ENCODE results near the gene POLR2J. TPM values are rescaled to one million over a fixed set of nuclear protein-coding genes. Genes with fewer than 3 reads are reported as not detected.

Gene POLR2J
- total RNA-seq, 2 donors from 2014 or later, result 23.2 to 46.4 TPM

DNA sequence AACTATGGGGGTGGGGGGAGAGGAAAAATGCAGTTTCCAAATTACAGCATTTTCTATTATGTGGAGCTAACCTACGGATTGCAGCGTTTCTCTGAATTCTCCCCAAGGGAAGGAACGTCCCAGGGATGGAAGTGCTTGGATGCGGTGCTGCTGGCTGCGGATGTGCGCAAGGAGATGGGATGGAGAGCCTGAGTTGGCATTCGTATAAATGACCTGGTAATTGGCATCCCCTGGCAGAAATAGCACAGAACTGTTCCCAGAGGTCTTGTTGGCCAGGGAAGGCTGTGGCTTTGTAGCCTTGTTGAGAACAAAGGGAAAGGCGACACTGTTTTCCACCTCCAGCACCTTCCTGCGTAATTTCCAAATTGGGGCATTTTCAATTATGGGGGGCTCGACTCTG is 42.6 kb downstream of the POLR2J start:
- Histone ChIP-seq H3K27me3 (replicated peaks; ENCODE audit: insufficient read depth) (no peaks in the 10 kb centered on the region), H3K4me1 (replicated peaks) (peaks cover under 1% of the 10 kb centered on the region), H3K36me3 (no peaks in the 10 kb centered on the region), H3K9me3 (no peaks in the 10 kb centered on the region), H3K4me3 (no peak overlapping the region), H3K27ac (no peak overlapping the region)
- no peak for DNase-seq (ENCODE audit: low spot score)
- no peak for TF ChIP-seq POLR2AphosphoS5 (IDR thresholded peaks at IDR 0.05)
- no peak for TF ChIP-seq POLR2A (IDR thresholded peaks at IDR 0.05)
- TF ChIP-seq, protein P1, sequence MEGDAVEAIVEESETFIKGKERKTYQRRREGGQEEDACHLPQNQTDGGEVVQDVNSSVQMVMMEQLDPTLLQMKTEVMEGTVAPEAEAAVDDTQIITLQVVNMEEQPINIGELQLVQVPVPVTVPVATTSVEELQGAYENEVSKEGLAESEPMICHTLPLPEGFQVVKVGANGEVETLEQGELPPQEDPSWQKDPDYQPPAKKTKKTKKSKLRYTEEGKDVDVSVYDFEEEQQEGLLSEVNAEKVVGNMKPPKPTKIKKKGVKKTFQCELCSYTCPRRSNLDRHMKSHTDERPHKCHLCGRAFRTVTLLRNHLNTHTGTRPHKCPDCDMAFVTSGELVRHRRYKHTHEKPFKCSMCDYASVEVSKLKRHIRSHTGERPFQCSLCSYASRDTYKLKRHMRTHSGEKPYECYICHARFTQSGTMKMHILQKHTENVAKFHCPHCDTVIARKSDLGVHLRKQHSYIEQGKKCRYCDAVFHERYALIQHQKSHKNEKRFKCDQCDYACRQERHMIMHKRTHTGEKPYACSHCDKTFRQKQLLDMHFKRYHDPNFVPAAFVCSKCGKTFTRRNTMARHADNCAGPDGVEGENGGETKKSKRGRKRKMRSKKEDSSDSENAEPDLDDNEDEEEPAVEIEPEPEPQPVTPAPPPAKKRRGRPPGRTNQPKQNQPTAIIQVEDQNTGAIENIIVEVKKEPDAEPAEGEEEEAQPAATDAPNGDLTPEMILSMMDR (IDR thresholded peaks at IDR 0.05), result no peak
- WGBS, result 88% methylated on average over 10 of the region's 10 CpGs
- intact Hi-C loops (cut with DNase I), result no loop called here

DNA sequence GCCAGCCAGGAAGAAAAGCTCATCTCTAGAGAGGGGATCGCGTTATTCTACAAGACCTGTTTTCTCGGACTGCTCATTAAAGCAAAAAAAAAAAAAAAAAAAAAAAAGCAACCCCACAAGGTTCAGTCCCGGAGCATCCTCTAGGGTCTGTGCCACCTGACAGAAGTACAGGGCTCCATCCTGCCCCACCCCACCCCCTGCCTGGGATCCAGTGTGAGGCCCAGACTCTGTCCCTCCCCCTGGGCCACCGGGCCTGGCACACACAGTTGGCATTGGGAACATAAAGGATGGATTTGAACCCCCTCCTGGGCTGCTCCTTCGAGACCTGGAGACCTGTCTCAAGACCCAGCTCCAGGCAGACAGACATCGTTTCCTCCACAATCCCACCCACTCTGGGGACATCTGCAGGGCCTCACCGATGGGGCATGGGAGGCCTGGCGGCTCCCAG is 44.7 kb downstream of the POLR2J start:
- Histone ChIP-seq H3K4me1 (replicated peaks) (peaks cover 2% of the 10 kb centered on the region), H3K36me3 (no peaks in the 10 kb centered on the region), H3K27me3 (replicated peaks; ENCODE audit: insufficient read depth) (no peaks in the 10 kb centered on the region), H3K9me3 (no peaks in the 10 kb centered on the region), H3K27ac (peak overlapping the region in 1 of 2 donors; percentile 84), H3K4me3 (peak overlapping the region; percentile 69 to 84)
- WGBS, result 26% methylated on average over 9 of the region's 9 CpGs
- intact Hi-C loops (cut with DNase I), result no loop called here
- no peak for TF ChIP-seq POLR2AphosphoS5 (IDR thresholded peaks at IDR 0.05)
- TF ChIP-seq, protein P1 (IDR thresholded peaks at IDR 0.05), result no peak
- no peak for DNase-seq (ENCODE audit: low spot score)

DNA sequence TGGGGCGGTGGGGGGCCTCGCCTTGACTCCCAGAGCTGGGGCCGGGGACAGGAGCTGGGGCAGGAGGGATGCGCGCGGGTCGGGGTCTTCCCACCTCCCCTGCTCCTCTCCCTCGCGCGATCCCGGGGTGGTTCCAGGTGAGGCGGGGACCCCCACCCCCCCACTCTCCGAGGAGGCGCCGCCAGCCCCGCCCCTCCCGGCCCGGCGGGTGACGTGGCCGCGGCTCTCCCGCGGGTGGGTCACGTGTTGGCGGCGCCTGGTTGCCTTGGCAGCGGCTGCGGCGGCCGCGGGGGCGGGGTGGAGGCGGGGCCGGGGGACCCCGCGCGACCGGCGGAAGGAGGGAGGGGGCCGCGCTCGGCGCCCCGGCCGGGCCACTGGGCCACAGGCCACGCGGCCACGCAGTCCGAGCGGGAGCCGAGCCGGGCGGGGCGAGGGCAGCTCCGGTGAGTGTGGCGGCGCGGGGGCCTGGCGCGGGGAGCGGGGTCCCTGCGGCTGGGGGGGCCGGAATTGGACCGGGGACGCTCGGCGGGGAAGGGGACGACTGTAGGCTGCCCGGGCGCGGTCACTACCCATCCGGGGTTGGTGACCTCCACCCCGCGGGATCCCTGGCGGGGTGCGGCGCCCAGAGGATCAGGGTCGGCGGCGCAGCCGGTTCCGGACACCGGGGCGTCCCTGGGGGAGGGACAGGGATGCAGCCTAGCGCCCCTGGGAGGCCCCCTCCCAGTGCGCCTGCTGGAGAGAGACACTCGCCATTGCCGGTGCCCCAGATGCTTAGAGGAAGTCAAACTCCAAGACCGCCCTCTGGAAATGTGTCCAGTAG is 45.3 kb downstream of the POLR2J start, which contains the start of gene ORAI2:
ORAI2 (plus strand) TSS at position 357 of the 820 bp plus-strand sequence. CDS start 5,382 bp downstream, outside the sequence.
- Histone ChIP-seq H3K4me3 (peak within 1 kb of the TSS; percentile 69 to 84), H3K4me1 (replicated peaks) (peaks cover 2% of the 10 kb centered on the region), H3K36me3 (no peaks in the 10 kb centered on the region), H3K9me3 (no peaks in the 10 kb centered on the region), H3K27ac (peak within 1 kb of the TSS; percentile 84), H3K27me3 (replicated peaks; ENCODE audit: insufficient read depth) (no peaks in the 10 kb centered on the region)
- peak; percentile 74 for DNase-seq (ENCODE audit: low spot score)
- TF ChIP-seq, protein P1 (IDR thresholded peaks at IDR 0.05), result no peak
- TF ChIP-seq POLR2A (IDR thresholded peaks at IDR 0.05) (no peak), POLR2AphosphoS5 (IDR thresholded peaks at IDR 0.05) (no peak)
- WGBS, result under 1% methylated on average over 55 of the region's 90 CpGs
- intact Hi-C loops (cut with DNase I), result no loop called here

DNA sequence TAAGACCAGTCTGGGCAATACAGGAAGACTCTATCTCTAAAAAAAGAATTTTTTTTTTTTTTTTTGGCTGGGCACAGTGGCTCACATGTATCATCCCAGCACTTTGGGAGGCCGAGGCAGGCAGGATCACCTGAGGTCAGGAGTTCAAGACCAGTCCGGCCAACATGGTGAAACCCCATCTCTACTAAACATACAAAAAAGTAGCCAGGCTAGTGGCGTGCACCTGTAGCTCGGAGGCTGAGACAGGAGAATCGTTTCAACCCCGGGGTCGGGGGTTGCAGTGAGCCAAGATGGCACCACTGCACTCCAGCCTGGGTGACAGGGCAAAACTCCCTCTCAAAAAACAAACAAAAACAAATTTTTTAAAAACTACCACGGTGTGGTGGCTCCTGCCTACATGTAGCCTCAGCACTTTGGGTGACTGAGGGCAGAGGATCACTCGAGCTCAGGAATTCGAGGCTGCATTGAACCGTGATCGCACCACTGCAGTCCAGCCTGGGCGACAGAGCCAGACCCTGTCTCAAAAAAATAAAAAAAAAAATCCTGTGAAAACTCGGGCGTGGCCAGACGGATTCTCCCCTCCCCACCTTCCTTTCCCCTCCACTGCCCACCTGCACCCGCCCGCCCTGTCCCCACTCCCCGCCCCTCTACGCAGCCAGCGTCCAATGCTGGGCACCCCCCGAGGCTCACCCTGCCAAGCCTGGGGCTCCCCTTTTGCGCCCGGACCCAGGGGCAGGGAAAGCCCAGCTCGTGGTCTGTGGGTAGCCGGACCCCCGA is 46.1 kb downstream of the POLR2J start:
- H3K27me3 ChIP-seq (replicated peaks; ENCODE audit: insufficient read depth), result no peaks in the 10 kb centered on the region
- peak overlapping the region; percentile 84 for H3K27ac ChIP-seq
- no peaks in the 10 kb centered on the region for H3K36me3 ChIP-seq
- TF ChIP-seq, protein P1 (IDR thresholded peaks at IDR 0.05), result no peak
- no peak for TF ChIP-seq POLR2AphosphoS5 (IDR thresholded peaks at IDR 0.05)
- no peak for TF ChIP-seq POLR2A (IDR thresholded peaks at IDR 0.05)
- DNase-seq (ENCODE audit: low spot score), result no peak
- no peaks in the 10 kb centered on the region for H3K9me3 ChIP-seq
- 23% methylated on average over 26 of the region's 27 CpGs for WGBS
- H3K4me1 ChIP-seq (replicated peaks), result peaks cover 2% of the 10 kb centered on the region
- peak overlapping the region; percentile 69 to 84 for H3K4me3 ChIP-seq
- intact Hi-C loops (cut with DNase I), result no loop called here

Data from prostate gland (tissue), 2 donors.